Jurkat, Clone E6-1 (cell line): ENCODE data around the gene HLA-DQA2.
"Not testable (repeated sequence)": the region's sequence is repeated elsewhere in the genome, so short reads cannot be mapped to it uniquely, and the experiment has no call there.

Source experiments
- DNase-seq: peaks from one replicate; pipeline ENCODE4 v3.0.0-alpha.2; 2011; ENCODE audit warnings: low read depth, low spot score
- H3K4me3 ChIP-seq: 2 replicates; pipeline ENCODE4 v1.5.1; 2011; ENCODE audit warnings: mild to moderate bottlenecking, low read length, control low read depth, moderate library complexity

Gene HLA-DQA2

DNA sequence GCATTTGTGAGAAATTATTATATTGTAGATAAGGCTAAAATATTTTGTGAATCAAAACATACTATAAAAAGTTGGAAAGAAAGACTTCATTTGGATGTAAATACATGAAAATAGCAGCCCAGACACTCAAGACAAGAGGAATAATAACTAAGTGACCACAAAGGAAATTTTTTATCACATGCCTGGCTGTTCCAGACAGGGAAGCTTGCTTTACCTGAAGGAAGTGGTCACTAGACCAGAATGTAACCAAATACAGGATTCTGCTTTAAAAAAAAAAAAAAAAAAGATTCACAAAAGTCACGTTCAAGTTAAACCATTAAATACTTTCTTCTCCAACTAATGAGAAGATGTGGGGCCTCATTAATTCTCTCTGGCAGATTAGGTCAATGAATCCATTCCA is 31.5 kb downstream of the HLA-DQA2 start:
- no peak overlapping the region for H3K4me3 ChIP-seq
- DNase-seq, result no peak

DNA sequence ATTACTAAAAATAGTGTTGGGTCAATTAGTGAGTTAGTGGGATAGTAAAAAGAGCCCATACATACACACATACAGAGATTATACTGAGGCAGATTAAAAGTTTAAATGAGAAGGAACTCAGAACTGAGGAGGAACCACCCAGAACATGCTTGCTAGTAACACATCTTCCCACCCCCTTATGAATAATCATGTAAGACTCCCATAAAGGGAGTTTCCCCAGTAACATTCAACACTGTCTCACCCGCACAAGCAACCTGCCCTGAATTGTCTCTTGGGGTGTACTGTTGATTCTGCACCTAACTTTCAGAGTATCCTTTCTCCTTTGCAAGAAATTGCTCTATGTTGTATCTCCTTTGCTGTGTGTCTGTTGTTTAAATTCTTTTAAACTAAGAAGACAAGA is 33.2 kb downstream of the HLA-DQA2 start:
- no peak overlapping the region for H3K4me3 ChIP-seq
- no peak for DNase-seq

DNA sequence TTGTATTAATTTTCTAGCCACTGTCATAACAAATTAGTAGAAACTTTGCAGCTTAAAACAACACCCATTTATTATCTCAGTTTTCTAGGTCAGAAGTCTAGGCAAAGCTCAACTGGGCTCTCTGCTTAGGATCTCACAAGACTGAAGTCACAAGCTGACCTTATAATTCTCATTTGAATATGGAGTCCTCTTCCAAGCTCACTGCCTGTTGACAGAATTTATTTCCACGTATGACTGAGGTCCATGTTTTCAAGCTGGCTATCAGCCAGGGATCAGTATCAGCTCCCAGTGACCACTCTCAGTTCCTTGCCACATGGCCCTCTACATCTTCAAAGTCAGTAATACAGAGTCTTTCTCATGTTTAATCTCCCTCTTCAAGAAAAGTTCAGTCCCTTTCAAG is 33.9 kb downstream of the HLA-DQA2 start:
- H3K4me3 ChIP-seq, result no peak overlapping the region
- no peak for DNase-seq

DNA sequence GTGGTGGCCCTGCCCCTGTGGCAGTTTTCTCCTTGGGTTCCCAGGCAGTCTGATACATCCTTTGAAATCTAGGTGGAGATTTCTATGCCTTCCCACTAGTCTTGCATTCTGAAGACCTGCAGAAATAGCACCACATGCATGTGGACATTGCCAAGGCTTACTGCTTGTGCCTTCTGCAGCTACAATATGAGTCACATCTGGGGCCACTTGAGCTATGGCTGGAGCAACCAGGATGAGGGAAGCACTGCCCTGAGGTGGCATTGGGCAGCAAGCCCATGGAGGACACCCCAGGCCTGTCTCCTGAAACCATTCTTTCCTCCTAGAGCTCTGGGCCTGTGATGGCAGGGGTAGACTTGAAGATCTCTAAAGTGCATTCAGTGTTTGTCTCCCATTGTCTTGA is 37.8 kb downstream of the HLA-DQA2 start:
- no peak for DNase-seq
- H3K4me3 ChIP-seq, result no peak overlapping the region

DNA sequence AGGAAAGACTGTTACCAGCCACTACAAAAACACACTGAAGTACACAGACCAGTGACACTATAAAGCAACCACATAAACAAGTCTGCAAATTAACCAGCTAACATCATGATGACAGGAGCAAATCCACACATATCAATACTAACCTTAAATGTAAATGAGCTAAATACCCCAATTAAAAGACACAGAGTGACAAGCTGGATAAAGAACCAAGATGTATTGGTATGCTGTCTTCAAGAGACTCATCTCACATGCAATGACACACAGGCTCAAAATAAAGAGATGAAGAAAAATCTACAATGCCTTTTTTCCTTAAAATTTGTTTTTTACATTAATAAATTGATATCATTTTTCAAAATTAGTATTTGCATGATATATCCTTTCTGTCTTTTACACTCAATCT is 41.7 kb downstream of the HLA-DQA2 start:
- H3K4me3 ChIP-seq, DNase-seq: not testable (repeated sequence)

DNA sequence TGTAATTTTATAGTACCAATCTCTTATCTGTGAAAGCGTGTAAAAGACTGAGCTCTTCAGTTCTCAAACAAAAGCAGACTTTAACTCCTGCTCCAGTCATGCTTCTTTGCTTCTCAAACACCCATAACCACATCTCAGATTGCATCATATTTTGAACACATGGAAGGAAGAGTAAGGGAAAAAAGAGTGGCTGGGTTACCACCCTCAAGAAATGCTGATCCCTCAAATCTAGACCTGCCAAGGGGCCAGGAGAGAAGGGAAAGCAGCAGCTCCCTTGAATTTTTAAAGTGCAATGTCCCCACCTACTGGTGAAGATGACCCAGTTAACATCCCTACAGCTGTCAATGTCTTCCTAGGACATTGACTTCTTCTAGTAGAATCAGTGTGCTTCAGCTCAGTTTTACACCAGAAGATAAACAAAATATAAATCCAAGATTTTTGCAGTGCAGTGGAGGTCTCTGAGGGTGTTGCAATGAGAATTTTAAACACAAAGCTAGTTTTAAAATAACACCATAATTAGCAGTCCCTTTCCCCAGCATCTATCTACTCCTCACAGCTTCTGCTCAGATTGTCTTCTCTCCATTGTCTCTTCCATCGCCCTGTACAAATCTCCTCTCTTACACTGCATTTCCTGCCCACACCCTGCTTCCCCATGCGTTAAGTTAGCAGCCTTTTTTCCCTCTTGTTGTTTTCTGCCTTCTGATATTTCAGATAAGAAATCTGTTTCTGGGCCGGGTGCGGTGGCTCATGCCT is 44.8 kb downstream of the HLA-DQA2 start:
- peak; percentile 40 for DNase-seq
- H3K4me3 ChIP-seq, result no peak overlapping the region

DNA sequence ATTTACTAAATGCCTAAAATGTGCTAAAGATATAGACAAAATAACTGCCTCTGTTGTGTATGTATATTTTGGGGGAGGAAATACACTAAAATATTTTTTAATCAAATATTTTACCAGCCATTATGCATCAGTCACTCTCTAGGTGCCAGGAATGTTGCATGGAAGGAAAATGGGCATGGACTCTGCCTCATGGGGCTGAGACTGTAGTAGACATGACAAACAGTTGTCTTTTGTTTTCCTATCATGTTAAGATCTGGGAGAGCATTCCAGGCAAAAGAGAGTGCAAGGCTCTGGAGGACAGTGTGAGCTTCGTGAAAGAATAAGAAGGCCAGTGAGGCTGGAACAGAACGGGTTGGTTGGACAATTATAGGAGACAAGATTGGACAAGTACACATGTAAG is 49.1 kb downstream of the HLA-DQA2 start:
- no peak for DNase-seq
- H3K4me3 ChIP-seq, result no peak overlapping the region

DNA sequence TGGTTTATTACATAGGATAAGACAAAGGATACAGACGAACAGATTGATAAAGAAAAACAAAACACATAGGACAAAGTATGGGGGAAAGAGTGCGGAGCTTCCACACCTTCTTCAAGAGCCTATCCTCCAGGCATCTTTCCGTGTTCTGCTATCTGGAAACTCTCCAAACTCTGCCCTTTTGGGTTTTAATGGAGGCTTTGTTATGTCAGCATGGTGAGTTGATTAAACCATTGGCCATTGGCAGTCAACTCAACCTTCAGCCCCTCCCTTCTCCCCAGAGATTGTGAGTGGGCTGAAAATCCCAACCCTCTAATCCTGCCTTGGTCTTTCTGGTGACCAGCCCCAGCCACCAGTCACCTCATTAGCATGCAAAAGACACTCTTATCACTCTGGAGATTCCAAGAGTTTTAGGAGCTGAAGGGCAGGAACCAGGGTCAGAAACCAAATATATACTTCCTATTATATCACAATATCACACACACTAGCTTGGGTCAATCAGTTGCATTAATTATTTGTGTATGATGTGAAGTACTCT is 51.8 kb downstream of the HLA-DQA2 start:
- no peak overlapping the region for H3K4me3 ChIP-seq
- no peak for DNase-seq

DNA sequence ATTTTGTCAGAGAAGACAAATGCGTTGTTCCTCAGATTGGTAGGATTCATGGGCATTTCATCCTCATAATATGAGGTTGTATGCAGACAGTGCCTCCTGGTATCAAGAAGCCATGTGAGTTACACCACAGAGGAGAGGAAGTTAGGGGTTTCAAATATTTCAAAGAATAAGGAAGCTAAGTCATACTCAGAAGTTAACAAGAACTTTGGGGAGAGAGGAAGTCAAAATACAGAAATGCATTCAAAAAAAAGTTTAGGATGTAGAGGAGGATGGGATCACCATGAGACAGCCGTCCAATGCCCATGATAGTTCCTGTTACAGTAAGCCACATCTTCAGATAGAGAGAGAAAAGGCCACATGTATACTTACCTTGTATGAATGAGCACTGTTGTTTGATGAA is 53.3 kb downstream of the HLA-DQA2 start:
- no peak overlapping the region for H3K4me3 ChIP-seq
- no peak for DNase-seq
